Activated T-cell treated with anti-CD3 and anti-CD28 coated beads, Interleukin-2, amount 50 U/mL, for 1 hour (primary cell): Measurements from ENCODE around the gene CPEB2.

Experiments
- DNase-seq: peaks from one replicate; pipeline ENCODE4 v3.0.0-alpha.2; 2020

CPEB2 gene

GRCh38 chr4:15001869-15002658 is at the start of gene CPEB2:
Gene CPEB2, plus strand, starts transcription at chr4:15002481. Its CDS starts 193 bp downstream, at chr4:15002674.
- peak; percentile 94 for DNase-seq

GRCh38 chr4:14958436-14958835 is 43.8 kb upstream of the CPEB2 start:
- no peak for DNase-seq

GRCh38 chr4:14961292-14961691 is 41.0 kb upstream of the CPEB2 start:
- no peak for DNase-seq

GRCh38 chr4:14965071-14965470 is 37.2 kb upstream of the CPEB2 start:
- DNase-seq, result no peak

GRCh38 chr4:14967982-14968381 is 34.3 kb upstream of the CPEB2 start:
- DNase-seq, result no peak

GRCh38 chr4:14977830-14978229 is 24.5 kb upstream of the CPEB2 start:
- no peak for DNase-seq

- DNase-seq, result no peak
These were observed 17.8 kb upstream of the CPEB2 start for GRCh38 chr4:14984448-14984847.

GRCh38 chr4:14985161-14985560 is 17.1 kb upstream of the CPEB2 start:
- DNase-seq, result no peak

- DNase-seq, result no peak
These were observed 16.4 kb upstream of the CPEB2 start for GRCh38 chr4:14985843-14986242.

- DNase-seq, result no peak
These were observed 15.2 kb upstream of the CPEB2 start for GRCh38 chr4:14987054-14987453.

- no peak for DNase-seq
These were observed 11.8 kb upstream of the CPEB2 start for GRCh38 chr4:14990484-14990883.

- DNase-seq, result no peak
These were observed 8.0 kb upstream of the CPEB2 start for GRCh38 chr4:14994242-14994641.

GRCh38 chr4:15001248-15001868 is 923 bp upstream of the CPEB2 start:
- peak; percentile 60 for DNase-seq

- peak; percentile 85 for DNase-seq
These were observed 549 bp downstream of the CPEB2 start for GRCh38 chr4:15002659-15003400.

- DNase-seq, result no peak
These were observed 1.2 kb downstream of the CPEB2 start for GRCh38 chr4:15003401-15003890.

GRCh38 chr4:15003891-15004738 is 1.8 kb downstream of the CPEB2 start:
- peak; percentile 74 for DNase-seq

- peak; percentile 51 for DNase-seq
These were observed 2.5 kb downstream of the CPEB2 start for GRCh38 chr4:15004739-15005301.

GRCh38 chr4:15005474-15006115 is 3.3 kb downstream of the CPEB2 start:
- DNase-seq, result no peak

GRCh38 chr4:15006416-15007024 is 4.2 kb downstream of the CPEB2 start:
- DNase-seq, result no peak

GRCh38 chr4:15007201-15007600 is 4.9 kb downstream of the CPEB2 start:
- no peak for DNase-seq

- no peak for DNase-seq
These were observed 7.8 kb downstream of the CPEB2 start for GRCh38 chr4:15010038-15010585.
